Lower leg skin (tissue), 4 donors: Measurements from ENCODE around the gene IVNS1ABP. TPM values are rescaled to one million over a fixed set of nuclear protein-coding genes. Genes with fewer than 3 reads are reported as not detected.

Source experiments
- DNase-seq, 2 donors: peaks; one replicate each; pipeline ENCODE4 v3.0.0-alpha.2; 2019; ENCODE audit warnings: low spot score in 2 of 2
- H3K4me3 ChIP-seq: fragments of 200-600 bp; sonication (generic); 2 replicates; pipeline ENCODE4 v1.5.1; 2017; ENCODE audit warnings: mild to moderate bottlenecking, low read depth; ENCODE audit not compliant: poor library complexity, severe bottlenecking
- CTCF ChIP-seq, 3 donors: fragments of 450-650 bp; IDR thresholded peaks; one replicate each; pipeline ENCODE4 v1.5.1; 2016; ENCODE audit warnings: antibody characterized with exemption in 3 of 3, mild to moderate bottlenecking in 3 of 3, moderate library complexity in 2 of 3
- POLR2A ChIP-seq, 2 donors: fragments of 450-650 bp; IDR thresholded peaks; one replicate each; pipeline ENCODE4 v1.6.1; 2016 to 2017; ENCODE audit warnings: antibody characterized with exemption in 2 of 2, mild to moderate bottlenecking in 1 of 2, moderate library complexity in 1 of 2
- WGBS, 2 donors: methylation state at CpG; one replicate each; pipeline ENCODE4 v1.1.5; 2018; 5-methylcytosine and 5-hydroxymethylcytosine counted together
- intact Hi-C: fragments of 100-400 bp; cut with DNase I; formaldehyde crosslinking; loops from one replicate; pipeline ENCODE4 v1.15.0; 2023; ENCODE audit warnings: low total_unique reads
- total RNA-seq, 4 donors: library from RNA; depleted of rRNA; stranded (reverse); fragments of >200 nt; gene quantifications; one replicate each; pipeline ENCODE4 v1.1.0, GENCODE V29; 2016

IVNS1ABP gene
- total RNA-seq, 4 donors from 2014 or later: 68.8 to 124 (median 97.7) TPM

DNA sequence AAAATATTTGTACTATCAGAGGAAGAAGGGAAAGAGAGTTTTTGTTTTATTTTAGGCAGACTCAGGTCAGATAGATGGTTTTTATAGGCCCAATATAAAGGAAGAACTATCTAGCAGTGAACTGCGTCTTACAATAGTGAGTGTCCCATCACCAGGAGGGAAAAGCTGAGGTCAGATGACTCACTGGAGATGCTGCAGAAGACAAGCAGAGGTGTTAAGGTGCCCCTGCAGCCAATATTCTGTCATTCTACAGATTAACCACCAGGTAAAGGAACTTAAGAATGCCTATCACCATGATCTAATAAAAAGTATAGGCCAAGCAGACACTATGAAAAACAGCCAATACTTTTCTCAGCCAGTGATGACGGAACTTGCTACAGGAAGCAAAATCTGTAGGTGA is 29.6 kb downstream of the IVNS1ABP start:
- intact Hi-C loops: no loop called here
- WGBS, 2 donors: 83 to 88% methylated on average over 2 of the region's 2 CpGs
- no peak overlapping the region for H3K4me3 ChIP-seq
- DNase-seq: no peak
- no peak for TF ChIP-seq CTCF (IDR thresholded peaks at IDR 0.05)
- no peak for TF ChIP-seq POLR2A (IDR thresholded peaks at IDR 0.05)

- no peak for DNase-seq
- intact Hi-C loops: no loop called here
- H3K4me3 ChIP-seq: no peak overlapping the region
- no peak for TF ChIP-seq CTCF (IDR thresholded peaks at IDR 0.05)
- TF ChIP-seq POLR2A (IDR thresholded peaks at IDR 0.05): no peak
- 76 to 89% methylated on average over 2 of the region's 2 CpGs for WGBS, 2 donors
Observed at GRCh38 chr1:185284533-185285276, 32.3 kb downstream of the IVNS1ABP start.

- intact Hi-C loops: no loop called here
- H3K4me3 ChIP-seq: no peak overlapping the region
- no peak for DNase-seq
- 80 to 86% methylated on average over 2 of the region's 2 CpGs for WGBS, 2 donors
- TF ChIP-seq CTCF (IDR thresholded peaks at IDR 0.05) (no peak), POLR2A (IDR thresholded peaks at IDR 0.05) (no peak)
Observed at GRCh38 chr1:185284116-185284515, 32.9 kb downstream of the IVNS1ABP start.

GRCh38 chr1:185281245-185281644 is 35.8 kb downstream of the IVNS1ABP start:
- TF ChIP-seq POLR2A (IDR thresholded peaks at IDR 0.05) (no peak), CTCF (IDR thresholded peaks at IDR 0.05) (no peak)
- DNase-seq: no peak
- H3K4me3 ChIP-seq: no peak overlapping the region
- intact Hi-C loops: no loop called here
- WGBS, 2 donors: 85 to 89% methylated on average over 3 of the region's 3 CpGs

DNA sequence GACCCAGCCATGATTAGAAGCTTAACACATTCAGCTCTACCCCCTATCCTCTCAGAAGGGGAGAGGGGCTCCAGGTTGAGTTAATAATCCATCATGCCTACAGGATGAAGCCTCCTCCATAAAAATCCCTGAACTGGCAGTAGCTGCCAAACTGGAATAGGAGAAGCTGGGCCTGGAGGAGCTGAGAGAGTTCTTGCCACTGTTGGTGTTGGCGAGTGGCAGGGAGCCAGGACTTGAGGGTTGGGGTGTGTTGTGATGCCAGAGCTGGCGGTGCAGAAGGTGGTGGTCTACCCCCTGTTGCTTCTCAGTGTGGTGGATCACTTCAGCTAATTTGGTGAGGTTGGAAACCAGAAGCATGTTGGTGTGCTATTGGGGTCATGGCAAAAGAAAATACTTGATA is 36.5 kb downstream of the IVNS1ABP start:
- no peak overlapping the region for H3K4me3 ChIP-seq
- DNase-seq: no peak
- no peak for TF ChIP-seq POLR2A (IDR thresholded peaks at IDR 0.05)
- TF ChIP-seq CTCF (IDR thresholded peaks at IDR 0.05): no peak
- WGBS, 2 donors: 97 to 98% methylated on average over 2 of the region's 2 CpGs
- intact Hi-C loops: no loop called here

- intact Hi-C loops: no loop called here
- no peak for DNase-seq
- no peak overlapping the region for H3K4me3 ChIP-seq
- no peak for TF ChIP-seq CTCF (IDR thresholded peaks at IDR 0.05)
Observed at GRCh38 chr1:185279571-185279970, 37.5 kb downstream of the IVNS1ABP start.
